Measurements from ENCODE around the gene CEBPE. TPM values are rescaled to one million over a fixed set of nuclear protein-coding genes. Genes with fewer than 3 reads are reported as not detected.

CEBPE gene
- total and polyA plus RNA-seq, 2 donors (not counting 3 experiments of a cell fraction or from before 2014, with no cell fraction given) = not detected

DNA sequence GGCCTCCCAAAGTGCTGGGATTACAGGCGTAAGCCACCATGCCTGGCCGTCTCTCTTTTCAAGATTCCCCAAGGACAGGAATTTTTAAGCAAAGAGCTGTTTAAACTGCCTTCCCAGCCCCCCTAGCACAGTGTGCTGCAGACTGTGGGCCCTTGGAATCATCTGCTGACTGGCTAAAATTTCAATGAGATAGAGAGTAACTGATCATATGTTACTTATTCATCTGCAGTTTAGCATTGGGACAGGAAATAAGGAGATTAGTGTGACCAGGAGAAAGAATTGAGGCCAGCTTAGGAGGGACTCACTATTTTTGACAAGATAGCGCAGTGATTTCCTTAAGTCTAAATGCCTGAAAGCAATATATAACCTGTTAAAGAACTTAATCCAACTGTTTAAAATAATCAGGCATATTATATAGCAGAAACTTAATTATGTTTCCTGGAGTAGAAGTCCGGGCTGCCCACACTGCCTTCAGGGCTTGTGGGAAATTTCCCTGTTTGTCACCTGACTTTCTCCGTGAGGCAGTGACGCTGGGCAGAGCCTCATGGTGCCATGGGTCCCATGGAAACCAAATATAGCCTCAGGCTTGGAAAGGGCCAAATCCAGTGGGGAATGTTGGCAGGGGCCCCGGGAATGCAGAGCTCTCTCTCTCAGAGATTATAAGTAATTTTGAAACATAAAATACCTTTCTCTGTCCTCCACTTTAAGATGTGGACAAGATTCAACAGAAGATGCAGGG, 22.8 kb upstream of the CEBPE start:
- Histone ChIP-seq H2AFZ (ENCODE audit: low read depth, low read length) (no peak overlapping the region), H3K4me2 (ENCODE audit: insufficient read depth, low read length) (no peak overlapping the region), H3K27me3 (ENCODE audit: control insufficient read depth in 2 of 2, insufficient read depth in 2 of 2, low read length in 2 of 2) (no peaks in the 10 kb centered on the region), H3K9ac (replicated peaks; ENCODE audit: extremely low read depth, insufficient read depth, low read length) (no peak overlapping the region), H3K36me3 (ENCODE audit: control insufficient read depth in 2 of 2, extremely low read depth in 1 of 2, insufficient read depth in 2 of 2, low read length in 2 of 2) (no peaks in the 10 kb centered on the region), H4K20me1 (replicated peaks; ENCODE audit: control insufficient read depth, extremely low read depth, insufficient read depth, low read length) (no peaks in the 10 kb centered on the region), H3K9me3 (replicated peaks; ENCODE audit: control insufficient read depth, insufficient read depth, low read length) (no peaks in the 10 kb centered on the region), H3K4me1 (ENCODE audit: control insufficient read depth, extremely low read depth, insufficient read depth, low read length) (peaks cover 8% of the 10 kb centered on the region), H3K4me3 (replicated peaks in 1 of 3; ENCODE audit: insufficient read depth in 1 of 3, low read depth in 1 of 3, low read length in 3 of 3) (no peak overlapping the region), H3K27ac (ENCODE audit: insufficient read depth, low read depth, low read length) (no peak overlapping the region), H3K9me1 (replicated peaks; ENCODE audit: control insufficient read depth, extremely low read depth, insufficient read depth, low read length) (no peaks in the 10 kb centered on the region), H3K79me2 (ENCODE audit: control insufficient read depth, insufficient read depth, low read length) (no peaks in the 10 kb centered on the region)
- BruUV-seq (replicated peaks) = no TSS peak
- intact Hi-C loops (cut with micrococcal nuclease) (no loop called here), dilution Hi-C loops (cut with MboI; ENCODE audit: extremely low pct_ligation_motif_present, low sequenced_read_pairs) (no loop called here)
- ChIA-PET POLR2A (interaction anchor here (0.6 kb wide), 2 partner anchors 46 to 50 kb away, joined by 4 read pairs; no protein-coding TSS in a partner anchor), CTCF (interaction anchor here (1.4 to 6.4 kb wide), 4 partner anchors 12 to 45 kb away, joined by 3 to 43 read pairs (median 4); no protein-coding TSS in a partner anchor)
- no peak for DNase-seq (ENCODE audit: low read depth, low spot score)
- FAIRE-seq = no peak
- TF ChIP-seq FOS (IDR thresholded peaks at IDR 0.05; ENCODE audit: borderline replicate concordance, insufficient read depth, low read length) (no peak), GATA2 (IDR thresholded peaks at IDR 0.05; ENCODE audit: insufficient read depth, insufficient read length, low read depth, low read length) (no peak)

GRCh38 chr14:23140371-23140770, 21.3 kb upstream of the CEBPE start:
- no peaks in the 10 kb centered on the region for H3K9me3 ChIP-seq (replicated peaks; ENCODE audit: control insufficient read depth, insufficient read depth, low read length)
- ChIA-PET CTCF (interaction anchor here (6.4 kb wide), 1 partner anchor 19 kb away, joined by 43 read pairs; no protein-coding TSS in a partner anchor), POLR2A (no interaction called here)
- no peak overlapping the region for H3K4me2 ChIP-seq (ENCODE audit: insufficient read depth, low read length)
- intact Hi-C loops (cut with micrococcal nuclease) (no loop called here), dilution Hi-C loops (cut with MboI; ENCODE audit: extremely low pct_ligation_motif_present, low sequenced_read_pairs) (no loop called here)
- no peak overlapping the region for H3K4me3 ChIP-seq (replicated peaks in 1 of 3; ENCODE audit: insufficient read depth in 1 of 3, low read depth in 1 of 3, low read length in 3 of 3)
- H3K9me1 ChIP-seq (replicated peaks; ENCODE audit: control insufficient read depth, extremely low read depth, insufficient read depth, low read length) = no peaks in the 10 kb centered on the region
- H2AFZ ChIP-seq (ENCODE audit: low read depth, low read length) = no peak overlapping the region
- H3K79me2 ChIP-seq (ENCODE audit: control insufficient read depth, insufficient read depth, low read length) = no peaks in the 10 kb centered on the region
- DNase-seq (ENCODE audit: low read depth, low spot score) = no peak
- BruUV-seq (replicated peaks) = no TSS peak
- no peaks in the 10 kb centered on the region for H4K20me1 ChIP-seq (replicated peaks; ENCODE audit: control insufficient read depth, extremely low read depth, insufficient read depth, low read length)
- TF ChIP-seq MYC (IDR thresholded peaks at IDR 0.05; ENCODE audit: low read depth, low read length) = no peak
- TF ChIP-seq GATA2 (IDR thresholded peaks at IDR 0.05; ENCODE audit: insufficient read depth, insufficient read length, low read depth, low read length) = no peak
- no peak for TF ChIP-seq EZH2 (IDR thresholded peaks at IDR 0.05; ENCODE audit: borderline replicate concordance, low read depth, low read length, severe bottlenecking)
- TF ChIP-seq, protein P1, sequence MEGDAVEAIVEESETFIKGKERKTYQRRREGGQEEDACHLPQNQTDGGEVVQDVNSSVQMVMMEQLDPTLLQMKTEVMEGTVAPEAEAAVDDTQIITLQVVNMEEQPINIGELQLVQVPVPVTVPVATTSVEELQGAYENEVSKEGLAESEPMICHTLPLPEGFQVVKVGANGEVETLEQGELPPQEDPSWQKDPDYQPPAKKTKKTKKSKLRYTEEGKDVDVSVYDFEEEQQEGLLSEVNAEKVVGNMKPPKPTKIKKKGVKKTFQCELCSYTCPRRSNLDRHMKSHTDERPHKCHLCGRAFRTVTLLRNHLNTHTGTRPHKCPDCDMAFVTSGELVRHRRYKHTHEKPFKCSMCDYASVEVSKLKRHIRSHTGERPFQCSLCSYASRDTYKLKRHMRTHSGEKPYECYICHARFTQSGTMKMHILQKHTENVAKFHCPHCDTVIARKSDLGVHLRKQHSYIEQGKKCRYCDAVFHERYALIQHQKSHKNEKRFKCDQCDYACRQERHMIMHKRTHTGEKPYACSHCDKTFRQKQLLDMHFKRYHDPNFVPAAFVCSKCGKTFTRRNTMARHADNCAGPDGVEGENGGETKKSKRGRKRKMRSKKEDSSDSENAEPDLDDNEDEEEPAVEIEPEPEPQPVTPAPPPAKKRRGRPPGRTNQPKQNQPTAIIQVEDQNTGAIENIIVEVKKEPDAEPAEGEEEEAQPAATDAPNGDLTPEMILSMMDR (IDR thresholded peaks at IDR 0.05; ENCODE audit: extremely low read depth in 1 of 2, insufficient read depth in 1 of 2, low read depth in 1 of 2, low read length in 2 of 2) = no peak
- TF ChIP-seq JUN (IDR thresholded peaks at IDR 0.05; ENCODE audit: borderline replicate concordance, insufficient read depth, insufficient read length, low read depth) = no peak
- TF ChIP-seq, protein P2, sequence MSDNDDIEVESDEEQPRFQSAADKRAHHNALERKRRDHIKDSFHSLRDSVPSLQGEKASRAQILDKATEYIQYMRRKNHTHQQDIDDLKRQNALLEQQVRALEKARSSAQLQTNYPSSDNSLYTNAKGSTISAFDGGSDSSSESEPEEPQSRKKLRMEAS (IDR thresholded peaks at IDR 0.05; ENCODE audit: insufficient read depth, insufficient read length) = no peak
- no peak for TF ChIP-seq POLR2AphosphoS5 (IDR thresholded peaks at IDR 0.05; ENCODE audit: insufficient read depth, low read depth, low read length)
- TF ChIP-seq FOS (IDR thresholded peaks at IDR 0.05; ENCODE audit: borderline replicate concordance, insufficient read depth, low read length) = no peak
- TF ChIP-seq POLR2A (IDR thresholded peaks at IDR 0.05; ENCODE audit: low read depth, low read length) = no peak
- no peak overlapping the region for H3K27ac ChIP-seq (ENCODE audit: insufficient read depth, low read depth, low read length)
- no peaks in the 10 kb centered on the region for H3K36me3 ChIP-seq (ENCODE audit: control insufficient read depth in 2 of 2, extremely low read depth in 1 of 2, insufficient read depth in 2 of 2, low read length in 2 of 2)
- no peaks in the 10 kb centered on the region for H3K27me3 ChIP-seq (ENCODE audit: control insufficient read depth in 2 of 2, insufficient read depth in 2 of 2, low read length in 2 of 2)
- no peak overlapping the region for H3K9ac ChIP-seq (replicated peaks; ENCODE audit: extremely low read depth, insufficient read depth, low read length)
- peaks cover 8% of the 10 kb centered on the region for H3K4me1 ChIP-seq (ENCODE audit: control insufficient read depth, extremely low read depth, insufficient read depth, low read length)
- FAIRE-seq = no peak

Measured in endothelial cell of umbilical vein (primary cell).